K562 (cell line): ENCODE measurements around the gene CNPY2. TPM values are rescaled to one million over a fixed set of nuclear protein-coding genes. Genes with fewer than 3 reads are reported as not detected.
A peak's percentile ranks its signal among the peaks of the same experiment; 100 is the strongest.

Source experiments
- HMG20A ChIP-seq: fragments of 450-650 bp; formaldehyde crosslinking; conservative IDR thresholded peaks from 2 replicates; pipeline ENCODE4 v1.4.0; 2020; ENCODE audit warnings: mild to moderate bottlenecking, mixed read lengths
- IFI16 ChIP-seq: fragments of 250-450 bp; sonication (Bioruptor Pico); IDR thresholded peaks from 2 replicates; pipeline ENCODE4 v2.1.2; 2022; ENCODE audit warnings: mild to moderate bottlenecking, inconsistent platforms
- KLF10 ChIP-seq: fragments of 250-450 bp; sonication (Bioruptor Pico); IDR thresholded peaks from 2 replicates; pipeline ENCODE4 v1.6.1; 2021; ENCODE audit warnings: matching md5 sums
- NCOA1 ChIP-seq: fragments of 450-650 bp; IDR thresholded peaks from 2 replicates; pipeline ENCODE4 v1.6.1; 2016; ENCODE audit warnings: low read depth
- NONO ChIP-seq, 2 experiments: fragments of 200-400 bp in 1 of 2; fragments of 450-650 bp in 1 of 2; formaldehyde crosslinking in 1 of 2; IDR thresholded peaks; 2 replicates each; pipeline ENCODE4 v1.6.1; 2017; ENCODE audit warnings: low read depth in 2 of 2, mild to moderate bottlenecking in 2 of 2, moderate library complexity in 2 of 2, low read length in 1 of 2
- RB1 ChIP-seq: fragments of 450-650 bp; IDR thresholded peaks from 2 replicates; pipeline ENCODE4 v1.6.1; 2017; ENCODE audit warnings: low read depth, mild to moderate bottlenecking
- RBM17 ChIP-seq: fragments of 200-400 bp; formaldehyde crosslinking; IDR thresholded peaks from 2 replicates; pipeline ENCODE4 v1.6.1; 2017; ENCODE audit warnings: low read depth, mild to moderate bottlenecking, low read length, borderline replicate concordance
- RFX5 ChIP-seq: IDR thresholded peaks from 2 replicates; pipeline ENCODE4 v1.6.1; 2011; ENCODE audit warnings: low read depth, mild to moderate bottlenecking, improper control_type of control experiment, low read length
- SMAD1 ChIP-seq: fragments of 150-350 bp; IDR thresholded peaks from 2 replicates; pipeline ENCODE4 v1.6.1; 2014; ENCODE audit warnings: low read length, low read depth; ENCODE audit not compliant: partially characterized antibody
- ZEB2 ChIP-seq: fragments of 450-650 bp; IDR thresholded peaks from 2 replicates; pipeline ENCODE4 v1.6.1; 2016
- ZNF232 ChIP-seq: sonication (generic); formaldehyde crosslinking; IDR thresholded peaks from 2 replicates; pipeline ENCODE4 v1.8.0; 2022; ENCODE audit warnings: mild to moderate bottlenecking, missing genetic modification reagents
- polyA plus RNA-seq, 8 experiments: library from polyadenylated mRNA; depleted of rRNA in 4 of 8; stranded (reverse) in 5 of 8; unstranded in 3 of 8; fragments of >200 nt; fragmentation: Nextera tagmentation in 2 of 8; fragmentation: Illumina TruSeq in 1 of 8; extraction: Ambion mirVana in 2 of 8; extraction: Trizol in 1 of 8; gene quantifications; 2 replicates each; pipeline versions ENCODE4 v1.2.1 to v1.2.3, GENCODE V29; 2011 to 2014; ENCODE audit warnings: inconsistent platforms in 1 of 8, missing spikeins in 1 of 8
- total RNA-seq, 7 experiments: library from RNA; depleted of rRNA in 6 of 7; stranded (reverse); fragments of >200 nt in 6 of 7; fragmentation: Illumina TruSeq in 2 of 7; extraction: Trizol in 2 of 7; gene quantifications; 2 replicates each; pipeline versions ENCODE4 v1.2.1 to v1.2.3, GENCODE V29; 2011 to 2021; ENCODE audit warnings: low replicate concordance in 1 of 7
- TF ChIP-seq, protein P1 (sequence below): sonication (generic); formaldehyde crosslinking; IDR thresholded peaks from 2 replicates; pipeline ENCODE4 v1.8.0; 2022; ENCODE audit warnings: mild to moderate bottlenecking, missing genetic modification reagents
- TF ChIP-seq, protein P2 (sequence below): fragments of 250-450 bp; sonication (Bioruptor Pico); IDR thresholded peaks from 2 replicates; pipeline ENCODE4 v1.5.0; 2021
- TF ChIP-seq, protein P3 (sequence below): fragments of 450-650 bp; formaldehyde crosslinking; conservative IDR thresholded peaks from 2 replicates; pipeline ENCODE4 v1.4.0; 2022; ENCODE audit warnings: mild to moderate bottlenecking, missing genetic modification characterization
- TF ChIP-seq, protein P4 (sequence below): fragments of 250-450 bp; sonication (Bioruptor Pico); IDR thresholded peaks from 2 replicates; pipeline ENCODE4 v1.4.0; 2020

Gene CNPY2
- total and polyA plus RNA-seq, 9 of the 15 experiments (the other 6 are each of a cell fraction or from before 2014, with no cell fraction given): 33.8 to 190 (median 138) TPM

DNA sequence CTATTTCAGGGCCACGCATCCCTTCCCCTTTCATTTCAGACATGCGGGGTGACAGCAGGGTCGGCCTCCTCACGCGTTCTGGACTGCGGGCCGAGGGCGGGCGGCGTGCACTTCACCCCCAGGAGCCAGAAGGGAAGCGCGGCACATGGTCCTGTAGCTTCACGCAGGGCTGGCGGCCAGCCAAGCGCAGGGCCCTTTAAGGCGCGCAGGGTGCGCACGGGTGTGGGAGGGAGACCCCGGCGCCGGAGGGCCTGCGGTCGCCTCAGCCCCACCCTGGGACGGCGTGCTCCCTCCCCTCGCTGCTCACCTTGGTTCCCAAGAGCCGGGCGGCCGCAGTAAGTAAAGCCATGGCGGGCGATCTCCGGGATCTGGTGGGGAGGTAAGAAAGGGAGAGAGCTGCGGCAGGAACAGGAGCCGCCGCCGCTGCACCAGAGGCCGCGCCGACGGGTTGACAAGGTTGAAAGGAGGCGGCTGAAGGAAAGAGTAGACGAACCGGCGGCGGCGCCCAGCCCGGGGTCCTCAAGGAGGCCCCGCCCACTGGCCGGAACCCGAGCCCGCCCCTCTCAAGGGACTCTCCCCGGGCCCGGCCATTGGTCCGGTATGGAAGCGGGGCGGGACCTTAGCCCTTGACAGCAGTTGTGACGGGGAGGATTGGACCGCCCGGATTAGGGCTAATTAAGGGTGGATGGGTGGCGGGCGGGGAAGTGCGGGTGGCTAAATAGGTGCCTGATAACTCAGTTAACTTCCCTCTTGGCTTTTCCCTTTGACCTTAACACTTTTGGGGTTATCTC is 15.7 kb downstream of the CNPY2 start, which contains the start of gene CS (continued):
- TF ChIP-seq NCOA1: no peak
- TF ChIP-seq, protein P1, sequence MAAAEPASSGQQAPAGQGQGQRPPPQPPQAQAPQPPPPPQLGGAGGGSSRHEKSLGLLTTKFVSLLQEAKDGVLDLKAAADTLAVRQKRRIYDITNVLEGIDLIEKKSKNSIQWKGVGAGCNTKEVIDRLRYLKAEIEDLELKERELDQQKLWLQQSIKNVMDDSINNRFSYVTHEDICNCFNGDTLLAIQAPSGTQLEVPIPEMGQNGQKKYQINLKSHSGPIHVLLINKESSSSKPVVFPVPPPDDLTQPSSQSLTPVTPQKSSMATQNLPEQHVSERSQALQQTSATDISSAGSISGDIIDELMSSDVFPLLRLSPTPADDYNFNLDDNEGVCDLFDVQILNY: peak; percentile 52; the same call in 1 of the 2 replicates
- TF ChIP-seq KLF10 (CRISPR knock-in tag): no peak
- TF ChIP-seq, protein P2, sequence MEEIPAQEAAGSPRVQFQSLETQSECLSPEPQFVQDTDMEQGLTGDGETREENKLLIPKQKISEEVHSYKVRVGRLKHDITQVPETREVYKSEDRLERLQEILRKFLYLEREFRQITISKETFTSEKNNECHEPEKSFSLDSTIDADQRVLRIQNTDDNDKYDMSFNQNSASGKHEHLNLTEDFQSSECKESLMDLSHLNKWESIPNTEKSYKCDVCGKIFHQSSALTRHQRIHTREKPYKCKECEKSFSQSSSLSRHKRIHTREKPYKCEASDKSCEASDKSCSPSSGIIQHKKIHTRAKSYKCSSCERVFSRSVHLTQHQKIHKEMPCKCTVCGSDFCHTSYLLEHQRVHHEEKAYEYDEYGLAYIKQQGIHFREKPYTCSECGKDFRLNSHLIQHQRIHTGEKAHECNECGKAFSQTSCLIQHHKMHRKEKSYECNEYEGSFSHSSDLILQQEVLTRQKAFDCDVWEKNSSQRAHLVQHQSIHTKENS (CRISPR knock-in tag): no peak
- TF ChIP-seq ZEB2: 0 out of 2 replicates have a peak, but pooled peaks have one; percentile 15
- TF ChIP-seq SMAD1: peak; percentile 53
- TF ChIP-seq RB1: peak; percentile 77
- no peak for TF ChIP-seq ZNF232 (CRISPR knock-in tag)
- TF ChIP-seq, protein P3, sequence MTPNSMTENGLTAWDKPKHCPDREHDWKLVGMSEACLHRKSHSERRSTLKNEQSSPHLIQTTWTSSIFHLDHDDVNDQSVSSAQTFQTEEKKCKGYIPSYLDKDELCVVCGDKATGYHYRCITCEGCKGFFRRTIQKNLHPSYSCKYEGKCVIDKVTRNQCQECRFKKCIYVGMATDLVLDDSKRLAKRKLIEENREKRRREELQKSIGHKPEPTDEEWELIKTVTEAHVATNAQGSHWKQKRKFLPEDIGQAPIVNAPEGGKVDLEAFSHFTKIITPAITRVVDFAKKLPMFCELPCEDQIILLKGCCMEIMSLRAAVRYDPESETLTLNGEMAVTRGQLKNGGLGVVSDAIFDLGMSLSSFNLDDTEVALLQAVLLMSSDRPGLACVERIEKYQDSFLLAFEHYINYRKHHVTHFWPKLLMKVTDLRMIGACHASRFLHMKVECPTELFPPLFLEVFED (CRISPR knock-in tag): no peak
- no peak for TF ChIP-seq IFI16 (CRISPR knock-in tag)
- TF ChIP-seq HMG20A (CRISPR knock-in tag): no peak
- TF ChIP-seq NONO (IDR thresholded peaks at IDR 0.05; ENCODE audit: low read depth in 2 of 2, low read length in 1 of 2): peak in 1 of 2 experiments; percentile 75; a peak in 1 of 4 replicates
- TF ChIP-seq RFX5: no peak
- TF ChIP-seq RBM17: no peak
- TF ChIP-seq, protein P4, sequence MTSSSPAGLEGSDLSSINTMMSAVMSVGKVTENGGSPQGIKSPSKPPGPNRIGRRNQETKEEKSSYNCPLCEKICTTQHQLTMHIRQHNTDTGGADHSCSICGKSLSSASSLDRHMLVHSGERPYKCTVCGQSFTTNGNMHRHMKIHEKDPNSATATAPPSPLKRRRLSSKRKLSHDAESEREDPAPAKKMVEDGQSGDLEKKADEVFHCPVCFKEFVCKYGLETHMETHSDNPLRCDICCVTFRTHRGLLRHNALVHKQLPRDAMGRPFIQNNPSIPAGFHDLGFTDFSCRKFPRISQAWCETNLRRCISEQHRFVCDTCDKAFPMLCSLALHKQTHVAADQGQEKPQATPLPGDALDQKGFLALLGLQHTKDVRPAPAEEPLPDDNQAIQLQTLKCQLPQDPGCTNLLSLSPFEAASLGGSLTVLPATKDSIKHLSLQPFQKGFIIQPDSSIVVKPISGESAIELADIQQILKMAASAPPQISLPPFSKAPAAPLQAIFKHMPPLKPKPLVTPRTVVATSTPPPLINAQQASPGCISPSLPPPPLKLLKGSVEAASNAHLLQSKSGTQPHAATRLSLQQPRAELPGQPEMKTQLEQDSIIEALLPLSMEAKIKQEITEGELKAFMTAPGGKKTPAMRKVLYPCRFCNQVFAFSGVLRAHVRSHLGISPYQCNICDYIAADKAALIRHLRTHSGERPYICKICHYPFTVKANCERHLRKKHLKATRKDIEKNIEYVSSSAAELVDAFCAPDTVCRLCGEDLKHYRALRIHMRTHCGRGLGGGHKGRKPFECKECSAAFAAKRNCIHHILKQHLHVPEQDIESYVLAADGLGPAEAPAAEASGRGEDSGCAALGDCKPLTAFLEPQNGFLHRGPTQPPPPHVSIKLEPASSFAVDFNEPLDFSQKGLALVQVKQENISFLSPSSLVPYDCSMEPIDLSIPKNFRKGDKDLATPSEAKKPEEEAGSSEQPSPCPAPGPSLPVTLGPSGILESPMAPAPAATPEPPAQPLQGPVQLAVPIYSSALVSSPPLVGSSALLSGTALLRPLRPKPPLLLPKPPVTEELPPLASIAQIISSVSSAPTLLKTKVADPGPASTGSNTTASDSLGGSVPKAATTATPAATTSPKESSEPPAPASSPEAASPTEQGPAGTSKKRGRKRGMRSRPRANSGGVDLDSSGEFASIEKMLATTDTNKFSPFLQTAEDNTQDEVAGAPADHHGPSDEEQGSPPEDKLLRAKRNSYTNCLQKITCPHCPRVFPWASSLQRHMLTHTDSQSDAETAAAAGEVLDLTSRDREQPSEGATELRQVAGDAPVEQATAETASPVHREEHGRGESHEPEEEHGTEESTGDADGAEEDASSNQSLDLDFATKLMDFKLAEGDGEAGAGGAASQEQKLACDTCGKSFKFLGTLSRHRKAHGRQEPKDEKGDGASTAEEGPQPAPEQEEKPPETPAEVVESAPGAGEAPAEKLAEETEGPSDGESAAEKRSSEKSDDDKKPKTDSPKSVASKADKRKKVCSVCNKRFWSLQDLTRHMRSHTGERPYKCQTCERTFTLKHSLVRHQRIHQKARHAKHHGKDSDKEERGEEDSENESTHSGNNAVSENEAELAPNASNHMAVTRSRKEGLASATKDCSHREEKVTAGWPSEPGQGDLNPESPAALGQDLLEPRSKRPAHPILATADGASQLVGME: no peak
